Measurements from ENCODE around the gene FEZF1. TPM values are rescaled to one million over a fixed set of nuclear protein-coding genes. Genes with fewer than 3 reads are reported as not detected.

The FEZF1 gene
- total RNA-seq = not detected

DNA sequence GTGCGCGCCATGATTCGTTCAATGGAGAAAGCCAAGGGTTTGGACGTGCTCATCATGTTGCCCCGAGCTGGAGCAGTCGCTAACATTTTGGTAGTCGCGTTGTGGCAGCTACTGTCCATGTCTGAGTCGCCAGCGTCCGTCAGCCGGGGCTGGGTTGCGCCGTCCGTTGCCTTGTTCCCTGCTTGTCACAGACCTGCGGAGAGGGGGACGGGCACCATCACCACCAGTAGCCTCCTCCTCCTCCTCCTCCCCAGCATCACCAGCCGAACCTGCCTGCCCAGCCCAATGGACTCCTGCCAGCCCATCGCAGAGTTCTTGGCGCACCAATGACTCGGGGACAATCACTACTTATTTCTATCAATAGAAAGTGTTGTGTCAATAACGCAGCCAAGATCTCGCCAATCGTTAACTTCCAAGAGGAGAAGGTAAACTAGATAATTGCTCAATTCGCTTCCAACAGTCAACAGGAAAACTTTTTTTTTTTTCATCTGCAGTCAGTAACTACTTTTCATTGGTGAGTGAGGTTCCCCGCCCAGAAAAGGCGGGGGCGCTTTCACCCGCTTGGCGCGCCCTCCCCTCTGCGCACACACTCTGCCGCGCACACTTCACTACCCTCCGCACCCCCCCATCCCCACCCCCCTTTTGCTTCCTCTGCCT lies at the start of gene FEZF1:
TSS of gene FEZF1 (minus strand) at position 432 of the 657 bp plus-strand sequence. CDS start at position 119, 313 bp downstream.
- TF ChIP-seq, protein P1, sequence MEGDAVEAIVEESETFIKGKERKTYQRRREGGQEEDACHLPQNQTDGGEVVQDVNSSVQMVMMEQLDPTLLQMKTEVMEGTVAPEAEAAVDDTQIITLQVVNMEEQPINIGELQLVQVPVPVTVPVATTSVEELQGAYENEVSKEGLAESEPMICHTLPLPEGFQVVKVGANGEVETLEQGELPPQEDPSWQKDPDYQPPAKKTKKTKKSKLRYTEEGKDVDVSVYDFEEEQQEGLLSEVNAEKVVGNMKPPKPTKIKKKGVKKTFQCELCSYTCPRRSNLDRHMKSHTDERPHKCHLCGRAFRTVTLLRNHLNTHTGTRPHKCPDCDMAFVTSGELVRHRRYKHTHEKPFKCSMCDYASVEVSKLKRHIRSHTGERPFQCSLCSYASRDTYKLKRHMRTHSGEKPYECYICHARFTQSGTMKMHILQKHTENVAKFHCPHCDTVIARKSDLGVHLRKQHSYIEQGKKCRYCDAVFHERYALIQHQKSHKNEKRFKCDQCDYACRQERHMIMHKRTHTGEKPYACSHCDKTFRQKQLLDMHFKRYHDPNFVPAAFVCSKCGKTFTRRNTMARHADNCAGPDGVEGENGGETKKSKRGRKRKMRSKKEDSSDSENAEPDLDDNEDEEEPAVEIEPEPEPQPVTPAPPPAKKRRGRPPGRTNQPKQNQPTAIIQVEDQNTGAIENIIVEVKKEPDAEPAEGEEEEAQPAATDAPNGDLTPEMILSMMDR (IDR thresholded peaks at IDR 0.05; ENCODE audit: low read depth) = no peak

DNA sequence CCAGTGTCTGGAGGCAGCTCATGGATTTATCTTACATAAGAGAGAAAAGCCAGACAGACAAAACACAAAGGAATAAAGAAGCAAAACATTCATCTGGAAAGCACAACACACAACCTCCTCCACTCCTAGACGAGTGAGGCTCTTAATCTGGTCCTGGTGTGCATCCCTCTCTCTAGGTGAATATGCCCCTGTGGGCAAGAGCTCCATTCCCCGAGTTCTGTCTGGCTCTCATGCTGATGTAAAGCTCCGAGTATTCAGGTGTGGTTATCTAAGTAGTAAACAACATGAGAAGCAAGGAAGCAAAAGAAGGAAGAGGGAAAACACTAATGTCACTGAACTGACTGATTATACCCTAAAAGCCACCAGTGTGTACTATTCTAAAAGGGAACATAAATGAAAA lies 47.9 kb upstream of the FEZF1 start:
- TF ChIP-seq, protein P1 (IDR thresholded peaks at IDR 0.05; ENCODE audit: low read depth) = no peak

DNA sequence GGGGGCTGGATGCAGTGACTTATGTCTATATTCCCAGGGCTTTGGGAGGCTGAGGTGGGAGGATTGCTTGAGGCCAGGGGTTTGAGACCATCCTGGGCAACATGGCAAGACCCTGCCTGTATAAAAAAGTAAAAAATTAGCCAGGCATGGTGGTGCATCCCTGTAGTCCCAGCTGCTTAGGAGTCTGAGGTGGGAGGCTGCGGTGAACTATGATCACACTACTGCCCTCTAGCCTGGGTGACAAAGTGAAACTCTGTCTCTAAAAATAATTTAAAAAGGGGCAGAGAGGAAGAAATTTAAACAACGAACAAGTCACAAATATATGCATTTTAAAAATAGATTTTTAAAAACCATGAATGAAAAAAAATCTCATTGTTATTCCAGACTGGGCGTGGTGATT lies 46.2 kb upstream of the FEZF1 start:
- TF ChIP-seq, protein P1 (IDR thresholded peaks at IDR 0.05; ENCODE audit: low read depth) = no peak

DNA sequence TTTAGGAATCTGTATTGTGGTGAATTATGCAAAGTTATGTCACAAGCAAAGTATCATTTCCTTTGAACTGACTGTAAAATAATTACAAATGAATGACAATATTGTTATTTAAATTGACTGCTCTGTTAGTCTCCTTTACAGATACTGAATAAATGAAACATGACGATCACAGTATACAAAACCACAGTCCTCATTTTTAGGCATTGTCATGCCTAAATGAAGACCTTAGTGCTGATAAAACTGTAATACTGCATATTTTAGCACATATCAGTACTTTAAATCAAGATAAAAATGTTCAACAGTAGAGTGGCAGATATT lies 39.7 kb upstream of the FEZF1 start:
- TF ChIP-seq, protein P1 (IDR thresholded peaks at IDR 0.05; ENCODE audit: low read depth) = no peak

DNA sequence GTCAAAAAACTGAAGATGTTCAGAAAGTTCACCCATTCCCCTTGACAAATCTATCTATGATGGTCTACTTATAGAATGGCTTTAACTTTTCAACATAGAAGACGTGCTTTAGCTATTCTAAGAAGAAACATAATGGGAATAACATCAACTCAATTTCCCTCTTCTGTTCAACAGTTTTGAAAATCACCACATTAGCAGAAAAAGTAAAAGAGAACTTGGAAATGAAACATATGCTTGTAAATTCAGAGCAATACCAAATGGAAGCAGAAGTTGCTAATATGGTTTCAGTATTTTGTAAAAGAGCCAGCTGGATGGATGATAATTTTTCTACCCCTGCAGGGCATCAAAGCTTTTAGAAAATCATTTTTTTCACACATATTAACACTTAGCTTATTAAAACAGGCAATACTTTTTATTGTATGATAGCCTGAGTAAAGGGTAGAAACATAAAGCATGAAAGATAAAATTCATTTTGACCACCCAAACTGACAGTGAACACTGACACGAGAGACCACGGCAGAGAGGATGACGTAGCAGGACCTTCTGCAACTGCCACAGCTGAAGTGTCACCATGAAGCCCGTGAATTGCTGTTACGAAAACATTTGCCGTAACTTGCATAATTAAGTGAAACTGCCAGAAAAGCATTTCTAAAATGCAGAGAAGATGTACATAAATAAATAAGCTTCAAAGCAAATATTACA lies 39.2 kb upstream of the FEZF1 start:
- TF ChIP-seq, protein P1 (IDR thresholded peaks at IDR 0.05; ENCODE audit: low read depth) = no peak

DNA sequence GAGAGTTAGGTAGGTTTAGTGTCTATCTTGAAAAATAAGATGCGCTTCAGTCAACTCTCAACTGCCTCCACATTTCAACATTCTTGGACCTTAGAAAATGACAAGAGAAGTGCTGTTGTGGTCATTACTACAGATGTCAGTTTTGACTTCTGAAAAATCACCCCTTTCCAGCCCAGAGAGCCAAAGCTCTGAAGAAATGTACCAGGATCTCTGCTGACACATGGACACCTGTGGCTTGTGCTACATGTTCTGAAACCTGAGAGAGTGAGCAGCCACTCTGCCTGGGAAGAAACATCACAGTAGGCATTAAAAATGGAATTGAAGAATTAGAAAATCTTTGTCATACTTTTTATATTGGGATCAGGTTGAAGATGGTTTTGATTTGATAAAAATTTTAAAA lies 35.9 kb upstream of the FEZF1 start:
- TF ChIP-seq, protein P1 (IDR thresholded peaks at IDR 0.05; ENCODE audit: low read depth) = no peak

DNA sequence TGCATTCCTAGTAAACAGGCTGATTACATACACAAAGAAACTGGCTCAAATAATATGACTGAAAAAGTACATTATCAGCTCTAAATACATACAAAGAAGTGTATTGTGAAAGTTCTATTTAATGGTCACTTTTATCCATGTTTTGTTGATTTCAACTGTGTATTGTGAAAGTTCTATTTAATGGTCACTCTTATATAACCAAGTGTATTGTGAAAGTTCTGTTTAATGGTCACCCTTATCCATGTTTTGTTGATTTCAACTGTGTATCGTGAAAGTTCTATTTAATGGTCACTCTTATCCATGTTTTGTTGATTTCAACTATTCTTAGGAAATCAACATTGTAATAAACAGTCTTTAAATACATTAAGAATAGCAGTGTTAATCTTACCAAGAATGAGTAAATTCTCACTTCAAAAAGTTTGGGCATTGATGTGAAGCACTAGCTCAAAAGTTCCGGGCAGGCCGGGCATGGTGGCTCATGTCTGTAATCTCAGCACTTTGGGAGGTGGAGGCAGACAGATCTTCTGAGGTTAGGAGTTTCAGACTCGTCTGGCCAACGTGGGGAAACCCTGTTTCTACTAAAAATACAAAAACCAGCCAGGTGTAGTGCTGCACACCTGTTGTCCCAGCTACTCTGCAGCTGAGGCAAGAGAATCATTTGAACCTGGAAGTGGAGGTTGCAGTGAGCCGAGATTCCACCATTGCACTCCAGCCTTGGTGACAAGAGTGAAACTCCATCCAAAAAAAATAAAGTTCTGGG lies 34.8 kb upstream of the FEZF1 start:
- TF ChIP-seq, protein P1 (IDR thresholded peaks at IDR 0.05; ENCODE audit: low read depth) = no peak

Measured in subcutaneous adipose tissue (tissue), 4 donors.